HG02943 (cell line): Measurements from ENCODE around the gene XRN1.
"Not testable (repeated sequence)": the region's sequence is repeated elsewhere in the genome, so short reads cannot be mapped to it uniquely, and the experiment has no call there.

ENCODE experiments used
- ATAC-seq: cut with Tn5 transposase; IDR thresholded peaks from one replicate; pipeline ENCODE4 v1.9.1; 2021; ENCODE audit warnings: mild to moderate bottlenecking, low read depth, moderate library complexity; ENCODE audit not compliant: unreplicated experiment

XRN1 gene

GRCh38 chr3:142439499-142440220 is 8.2 kb downstream of the XRN1 start:
- not testable (repeated sequence) for ATAC-seq

GRCh38 chr3:142438096-142438495 is 9.7 kb downstream of the XRN1 start:
- not testable (repeated sequence) for ATAC-seq

- no peak for ATAC-seq
These were observed 10.8 kb downstream of the XRN1 start for GRCh38 chr3:142436951-142437585.

- no peak for ATAC-seq
These were observed 13.3 kb downstream of the XRN1 start for GRCh38 chr3:142434503-142434902.

- peak; percentile 66 for ATAC-seq
These were observed 14.7 kb downstream of the XRN1 start for GRCh38 chr3:142433110-142433509.

GRCh38 chr3:142429582-142429981 is 18.3 kb downstream of the XRN1 start:
- ATAC-seq, result no peak

GRCh38 chr3:142424754-142425153 is 23.1 kb downstream of the XRN1 start:
- ATAC-seq, result no peak

- ATAC-seq, result no peak
These were observed 28.8 kb downstream of the XRN1 start for GRCh38 chr3:142418926-142419592.

GRCh38 chr3:142417302-142417701 is 30.5 kb downstream of the XRN1 start:
- no peak for ATAC-seq

GRCh38 chr3:142400537-142400936 is 47.3 kb downstream of the XRN1 start:
- ATAC-seq, result not testable (repeated sequence)

GRCh38 chr3:142394921-142395622 is 52.8 kb downstream of the XRN1 start:
- ATAC-seq, result no peak

- ATAC-seq, result no peak
These were observed 62.8 kb downstream of the XRN1 start for GRCh38 chr3:142385078-142385477.

GRCh38 chr3:142374687-142375086 is 73.2 kb downstream of the XRN1 start:
- no peak for ATAC-seq

- ATAC-seq, result not testable (repeated sequence)
These were observed 78.3 kb downstream of the XRN1 start for GRCh38 chr3:142369576-142369975.

GRCh38 chr3:142366434-142366833 is 81.4 kb downstream of the XRN1 start:
- ATAC-seq, result no peak

- ATAC-seq, result no peak
These were observed 83.8 kb downstream of the XRN1 start for GRCh38 chr3:142363936-142364467.

GRCh38 chr3:142363433-142363832 is 84.4 kb downstream of the XRN1 start:
- ATAC-seq, result not testable (repeated sequence)

GRCh38 chr3:142359367-142359766 is 88.5 kb downstream of the XRN1 start:
- ATAC-seq, result no peak

- ATAC-seq, result peak; percentile 55
These were observed 91.0 kb downstream of the XRN1 start for GRCh38 chr3:142356818-142357217.

- ATAC-seq, result no peak
These were observed 92.1 kb downstream of the XRN1 start for GRCh38 chr3:142355692-142356091.

GRCh38 chr3:142354076-142354475 is 93.8 kb downstream of the XRN1 start:
- ATAC-seq, result no peak
